Panc1 (cell line): Measurements from ENCODE around the gene GGN. TPM values are rescaled to one million over a fixed set of nuclear protein-coding genes. Genes with fewer than 3 reads are reported as not detected.
A peak's percentile ranks its signal among the peaks of the same experiment; 100 is the strongest.
"Not testable (repeated sequence)": the region's sequence is repeated elsewhere in the genome, so short reads cannot be mapped to it uniquely, and the experiment has no call there.

Experiments used
- ATAC-seq: fragments of 200-7000 bp; cut with Tn5 transposase; 2 replicates; pipeline ENCODE4 v1.9.1; 2020; ENCODE audit warnings: mild to moderate bottlenecking, moderate library complexity
- BruUV-seq: library from RNA; stranded (reverse); fragments of 400-500 nt; replicated peaks from 2 replicates; lab custom pipeline; 2021; lab: Mats Ljungman, UMichigan
- CTCF ChIA-PET: fragments of 300-600 bp; sonication (Branson Sonifier 250); formaldehyde crosslinking; loops from one replicate; lab custom pipeline; 2022; ENCODE audit warnings: antibody characterized with exemption; lab: Charles Lee
- POLR2A ChIA-PET: fragments of 300-600 bp; sonication (Branson Sonifier 250); formaldehyde crosslinking; loops from one replicate; lab custom pipeline; 2022; ENCODE audit warnings: antibody characterized with exemption; lab: Charles Lee
- DNase-seq: peaks from one replicate; pipeline ENCODE4 v3.0.0-alpha.2; 2010; ENCODE audit warnings: low read depth, low spot score
- H3K27ac ChIP-seq: 2 replicates; pipeline ENCODE4 v1.5.1; 2011; ENCODE audit warnings: mild to moderate bottlenecking, low read length, inconsistent platforms
- H3K27me3 ChIP-seq: fragments of 200-500 bp; sonication (Bioruptor generic); 2 replicates; pipeline ENCODE4 v1.6.0; 2014; ENCODE audit warnings: low read length, inconsistent platforms; ENCODE audit not compliant: control insufficient read depth, insufficient read depth
- H3K36me3 ChIP-seq: fragments of 200-500 bp; sonication (Bioruptor generic); 2 replicates; pipeline ENCODE4 v1.5.1; 2014; ENCODE audit warnings: inconsistent platforms, mild to moderate bottlenecking, low read length, moderate library complexity; ENCODE audit not compliant: control insufficient read depth, insufficient read depth
- H3K4me1 ChIP-seq: 2 replicates; pipeline ENCODE4 v1.5.1; 2011; ENCODE audit warnings: inconsistent platforms, mild to moderate bottlenecking, low read length, moderate library complexity; ENCODE audit not compliant: control insufficient read depth, insufficient read depth
- H3K4me3 ChIP-seq, 2 experiments: 2 replicates each; pipeline ENCODE4 v1.5.1; 2011 to 2012; ENCODE audit warnings: low read depth in 2 of 2, low read length in 2 of 2, mild to moderate bottlenecking in 2 of 2, inconsistent platforms in 1 of 2, moderate library complexity in 1 of 2
- H3K9me3 ChIP-seq: fragments of 200-500 bp; sonication (Bioruptor generic); 2 replicates; pipeline ENCODE4 v1.5.1; 2014; ENCODE audit warnings: low read depth, mild to moderate bottlenecking, inconsistent platforms, low read length, moderate library complexity; ENCODE audit not compliant: control insufficient read depth, insufficient read depth
- CTCF ChIP-seq: fragments of 450-650 bp; IDR thresholded peaks from 2 replicates; pipeline ENCODE4 v1.5.1; 2017; ENCODE audit warnings: mild to moderate bottlenecking
- POLR2AphosphoS5 ChIP-seq: IDR thresholded peaks from 2 replicates; pipeline ENCODE4 v1.6.1; 2012; ENCODE audit warnings: mild to moderate bottlenecking, low read depth, low read length, moderate library complexity
- REST ChIP-seq, 2 experiments: IDR thresholded peaks; 2 replicates each; pipeline ENCODE4 v1.6.1; 2011 to 2012; ENCODE audit warnings: low read depth in 2 of 2, control low read depth in 1 of 2, low read length in 1 of 2, mild to moderate bottlenecking in 1 of 2, moderate library complexity in 1 of 2; ENCODE audit not compliant: insufficient read depth in 1 of 2
- SIN3A ChIP-seq: IDR thresholded peaks from 2 replicates; pipeline ENCODE4 v1.6.1; 2012; ENCODE audit warnings: low read depth, mild to moderate bottlenecking, low read length, moderate library complexity, borderline replicate concordance; ENCODE audit not compliant: insufficient read depth
- TCF7L2 ChIP-seq: IDR thresholded peaks from 2 replicates; pipeline ENCODE4 v1.6.1; 2011; ENCODE audit warnings: mild to moderate bottlenecking, low read depth, low read length, inconsistent platforms
- in situ Hi-C: cut with HindIII; loops from 2 replicates; pipeline ENCODE4 v1.10.0; 2016; ENCODE audit warnings: low sequenced_read_pairs, low pct_unique_long_range_greater_than_20kb
- intact Hi-C: fragments of 100-400 bp; cut with micrococcal nuclease; formaldehyde crosslinking; loops from one replicate; pipeline ENCODE4 v1.10.0; 2022; ENCODE audit not compliant: unreplicated experiment
- total RNA-seq: library from RNA; stranded (reverse); gene quantifications from one replicate; pipeline ENCODE4 v1.2.1, GENCODE V29; 2021; ENCODE audit not compliant: unreplicated experiment

The GGN gene
- total RNA-seq, 1 experiment from 2014 or later: 1.4 TPM

GRCh38 chr19:38367041-38367440 lies 20.8 kb downstream of the GGN start:
- in situ Hi-C loops (no loop called here), intact Hi-C loops (no loop called here)
- CTCF ChIA-PET: interaction anchor here (0.6 kb wide), 1 partner anchor 126 kb away, joined by 5 read pairs; no protein-coding TSS in a partner anchor
- no peaks in the 10 kb centered on the region for H3K27me3 ChIP-seq
- no peak for DNase-seq
- no peak overlapping the region for H3K4me3 ChIP-seq
- POLR2A ChIA-PET: interaction anchor here (0.5 kb wide), 1 partner anchor 396 kb away, joined by 5 read pairs; no protein-coding TSS in a partner anchor
- H3K36me3 ChIP-seq: no peaks in the 10 kb centered on the region
- no peaks in the 10 kb centered on the region for H3K9me3 ChIP-seq
- TF ChIP-seq POLR2AphosphoS5: no peak
- no TSS peak for BruUV-seq
- H3K27ac ChIP-seq: no peak overlapping the region
- H3K4me1 ChIP-seq: no peaks in the 10 kb centered on the region
- no peak for ATAC-seq

- BruUV-seq, H3K9me3 ChIP-seq, H3K27me3 ChIP-seq, H3K36me3 ChIP-seq, H3K27ac ChIP-seq, DNase-seq, ATAC-seq, intact Hi-C loops, H3K4me1 ChIP-seq, in situ Hi-C loops, CTCF ChIA-PET: not testable (repeated sequence)
- POLR2A ChIA-PET: interaction anchor here (0.6 kb wide), 1 partner anchor 159 kb away, joined by 4 read pairs; no protein-coding TSS in a partner anchor
- H3K4me3 ChIP-seq: peak overlapping the region; percentile 67 to 80
Measured at GRCh38 chr19:38362946-38363688, 24.7 kb downstream of the GGN start.

GRCh38 chr19:38362076-38362945 lies 25.5 kb downstream of the GGN start:
- peak overlapping the region; percentile 6; the same call in 1 of the 2 replicates for H3K27ac ChIP-seq
- peak; percentile 83 for ATAC-seq

More at GRCh38 chr19:38362076-38362945, 25.5 kb downstream of the GGN start:
- Histone ChIP-seq H3K36me3 (no peaks in the 10 kb centered on the region), H3K27me3 (peaks cover 10% of the 10 kb centered on the region), H3K9me3 (no peaks in the 10 kb centered on the region), H3K4me3 (peak overlapping the region; percentile 67 to 80), H3K4me1 (0 out of 2 replicates have a peak, but pooled peaks cover 3% of the 10 kb centered on the region)
- ChIA-PET CTCF (interaction anchor here (0.7 kb wide), 1 partner anchor 220 kb away, joined by 7 read pairs; no protein-coding TSS in a partner anchor), POLR2A (interaction anchor here (0.7 kb wide), 1 partner anchor 117 kb away, joined by 11 read pairs; no protein-coding TSS in a partner anchor)
- TF ChIP-seq REST (IDR thresholded peaks at IDR 0.05; ENCODE audit: insufficient read depth in 1 of 2, low read depth in 2 of 2, low read length in 1 of 2) (no peak), SIN3A (no peak; the same call in 1 of the 2 replicates), POLR2AphosphoS5 (no peak), TCF7L2 (no peak), CTCF (no peak)
- intact Hi-C loops: no loop called here
- DNase-seq: peak; percentile 28
- in situ Hi-C loops: no loop called here
- no TSS peak for BruUV-seq
